Loucy (cell line): Measurements from ENCODE around the gene SRPK1.

Experiments
- H2AFZ ChIP-seq: fragments of 200-600 bp; sonication (generic); 2 replicates; pipeline ENCODE4 v1.6.0; 2016; ENCODE audit warnings: antibody characterized with exemption, mild to moderate bottlenecking, low read length, moderate library complexity
- H3F3A ChIP-seq: fragments of 200-600 bp; 2 replicates; pipeline ENCODE4 v1.6.0; 2016; ENCODE audit warnings: antibody characterized with exemption, low read depth, mild to moderate bottlenecking
- H3K27me3 ChIP-seq: fragments of 200-600 bp; sonication (generic); 2 replicates; pipeline ENCODE4 v1.6.1; 2014; ENCODE audit warnings: low read length, mild to moderate bottlenecking; ENCODE audit not compliant: insufficient read depth, poor library complexity, severe bottlenecking
- H3K36me3 ChIP-seq: fragments of 200-600 bp; sonication (generic); 2 replicates; pipeline ENCODE4 v1.6.1; 2016; ENCODE audit warnings: low read length; ENCODE audit not compliant: insufficient read depth
- H3K4me1 ChIP-seq: fragments of 200-600 bp; sonication (generic); 2 replicates; pipeline ENCODE4 v1.5.1; 2014; ENCODE audit warnings: low read length, mild to moderate bottlenecking; ENCODE audit not compliant: insufficient read depth, poor library complexity, severe bottlenecking
- H3K4me2 ChIP-seq: fragments of 200-600 bp; sonication (generic); 2 replicates; pipeline ENCODE4 v1.6.0; 2014; ENCODE audit warnings: antibody characterized with exemption, low read length, low read depth, mild to moderate bottlenecking; ENCODE audit not compliant: poor library complexity, severe bottlenecking
- H3K4me3 ChIP-seq: fragments of 200-600 bp; sonication (generic); 2 replicates; pipeline ENCODE4 v1.5.1; 2014; ENCODE audit warnings: low read length, mild to moderate bottlenecking, mixed read lengths; ENCODE audit not compliant: poor library complexity, severe bottlenecking
- H3K79me2 ChIP-seq: fragments of 200-600 bp; sonication (generic); 2 replicates; pipeline ENCODE4 v1.6.1; 2014; ENCODE audit warnings: low read length; ENCODE audit not compliant: insufficient read depth
- H3K9ac ChIP-seq: fragments of 200-600 bp; sonication (generic); 2 replicates; pipeline ENCODE4 v1.6.0; 2014; ENCODE audit warnings: mild to moderate bottlenecking, low read depth, low read length, moderate library complexity; ENCODE audit not compliant: poor library complexity, severe bottlenecking
- H3K9me2 ChIP-seq: fragments of 200-600 bp; sonication (generic); replicated peaks from 2 replicates; pipeline ENCODE4 v1.6.1; 2016; ENCODE audit warnings: low read depth, low read length, mixed read lengths
- H3K9me3 ChIP-seq: fragments of 200-600 bp; sonication (generic); 2 replicates; pipeline ENCODE4 v1.6.1; 2014; ENCODE audit warnings: mild to moderate bottlenecking, antibody characterized with exemption, low read length, low read depth; ENCODE audit not compliant: insufficient read depth
- H4K20me1 ChIP-seq: fragments of 200-600 bp; sonication (generic); 2 replicates; pipeline ENCODE4 v1.6.0; 2014; ENCODE audit warnings: antibody characterized with exemption, low read length, mild to moderate bottlenecking; ENCODE audit not compliant: insufficient read depth, poor library complexity, severe bottlenecking
- CTCF ChIP-seq: fragments of 200-600 bp; sonication (generic); conservative IDR thresholded peaks from 2 replicates; pipeline ENCODE4 v1.5.1; 2014; ENCODE audit warnings: mild to moderate bottlenecking, antibody characterized with exemption, low read length
- EZH2phosphoT487 ChIP-seq: fragments of 200-600 bp; IDR thresholded peaks from 2 replicates; pipeline ENCODE4 v1.6.1; 2018; ENCODE audit warnings: antibody characterized with exemption, mild to moderate bottlenecking, moderate library complexity, borderline replicate concordance

SRPK1 gene

GRCh38 chr6:35905141-35905785 is 15.6 kb downstream of the SRPK1 start:
- no peaks in the 10 kb centered on the region for H3K9me2 ChIP-seq
- peaks cover 51% of the 10 kb centered on the region for H3K36me3 ChIP-seq
- TF ChIP-seq EZH2phosphoT487 = no peak
- TF ChIP-seq CTCF = no peak
- peaks cover 90% of the 10 kb centered on the region for H3K79me2 ChIP-seq
- H3K4me3 ChIP-seq = no peak overlapping the region
- no peaks in the 10 kb centered on the region for H3K27me3 ChIP-seq
- H3K9me3 ChIP-seq = peaks cover 18% of the 10 kb centered on the region; the same call in 1 of the 2 replicates
- H3K9ac ChIP-seq = no peak overlapping the region
- peaks cover 54% of the 10 kb centered on the region for H4K20me1 ChIP-seq
- H3F3A ChIP-seq = no peaks in the 10 kb centered on the region
- no peak overlapping the region for H2AFZ ChIP-seq
- peak overlapping the region; percentile 19 for H3K4me2 ChIP-seq
- H3K4me1 ChIP-seq = peaks cover 4% of the 10 kb centered on the region

GRCh38 chr6:35903679-35904078 is 17.2 kb downstream of the SRPK1 start:
- H3K9me3 ChIP-seq = peaks cover 5% of the 10 kb centered on the region; the same call in 1 of the 2 replicates
- H3K4me2 ChIP-seq = no peak overlapping the region
- H2AFZ ChIP-seq = no peak overlapping the region
- H3K4me1 ChIP-seq = peaks cover 4% of the 10 kb centered on the region
- H3K9ac ChIP-seq = no peak overlapping the region
- peaks cover 87% of the 10 kb centered on the region for H3K79me2 ChIP-seq
- H3K27me3 ChIP-seq = no peaks in the 10 kb centered on the region
- TF ChIP-seq EZH2phosphoT487 = no peak
- no peak for TF ChIP-seq CTCF
- peaks cover 54% of the 10 kb centered on the region for H4K20me1 ChIP-seq
- no peaks in the 10 kb centered on the region for H3K9me2 ChIP-seq
- H3K4me3 ChIP-seq = no peak overlapping the region
- H3F3A ChIP-seq = no peaks in the 10 kb centered on the region
- peaks cover 48% of the 10 kb centered on the region for H3K36me3 ChIP-seq

- H2AFZ ChIP-seq = no peak overlapping the region
- H3F3A ChIP-seq = no peaks in the 10 kb centered on the region
- TF ChIP-seq CTCF (no peak), EZH2phosphoT487 (no peak)
- no peaks in the 10 kb centered on the region for H3K9me2 ChIP-seq
- H3K4me3 ChIP-seq = no peak overlapping the region
- no peak overlapping the region for H3K4me2 ChIP-seq
- no peaks in the 10 kb centered on the region for H3K9me3 ChIP-seq
- no peaks in the 10 kb centered on the region for H3K4me1 ChIP-seq
- peaks cover 95% of the 10 kb centered on the region for H3K79me2 ChIP-seq
- no peaks in the 10 kb centered on the region for H3K27me3 ChIP-seq
- H3K36me3 ChIP-seq = peaks cover 61% of the 10 kb centered on the region
- peaks cover 66% of the 10 kb centered on the region for H4K20me1 ChIP-seq
- no peak overlapping the region for H3K9ac ChIP-seq
Observed at GRCh38 chr6:35900448-35900847, 20.4 kb downstream of the SRPK1 start.
